Neuronal stem cell (in vitro differentiated cells): ENCODE measurements around the gene FOXL2NB.

ENCODE experiments used
- DNase-seq: peaks from one replicate; pipeline ENCODE4 v3.0.0-alpha.2; 2013; ENCODE audit warnings: low spot score
- H2AFZ ChIP-seq: one replicate; pipeline ENCODE4 v1.6.1; 2013; ENCODE audit warnings: mild to moderate bottlenecking, low read length, inconsistent platforms
- H2AK5ac ChIP-seq: 2 replicates; pipeline ENCODE4 v1.6.1; 2013; ENCODE audit warnings: low read depth, mild to moderate bottlenecking, inconsistent platforms, low read length, moderate library complexity, mixed read lengths
- H2BK120ac ChIP-seq: 2 replicates; pipeline ENCODE4 v1.6.1; 2013; ENCODE audit warnings: low read depth, mild to moderate bottlenecking, inconsistent platforms, low read length, moderate library complexity, mixed read lengths
- H2BK12ac ChIP-seq: one replicate; pipeline ENCODE4 v1.6.1; 2013; ENCODE audit warnings: low read length, inconsistent platforms
- H2BK15ac ChIP-seq: 2 replicates; pipeline ENCODE4 v1.6.1; 2013; ENCODE audit warnings: mild to moderate bottlenecking, low read length, inconsistent platforms, mixed read lengths
- H2BK5ac ChIP-seq: one replicate; pipeline ENCODE4 v1.6.1; 2013; ENCODE audit warnings: inconsistent platforms, mild to moderate bottlenecking, low read length, moderate library complexity
- H3K14ac ChIP-seq: one replicate; pipeline ENCODE4 v1.6.1; 2013; ENCODE audit warnings: low read length, inconsistent platforms
- H3K18ac ChIP-seq: 2 replicates; pipeline ENCODE4 v1.6.1; 2013; ENCODE audit warnings: low read length, inconsistent platforms
- H3K23ac ChIP-seq: 2 replicates; pipeline ENCODE4 v1.6.1; 2013; ENCODE audit warnings: low read depth, mild to moderate bottlenecking, mixed read lengths, low read length, inconsistent platforms; ENCODE audit not compliant: poor library complexity
- H3K27ac ChIP-seq: replicated peaks from 3 replicates; pipeline ENCODE4 v1.5.1; 2013; ENCODE audit warnings: low read length, inconsistent platforms
- H3K27me3 ChIP-seq, 3 experiments: 2 replicates each; pipeline ENCODE4 v1.6.1; 2013; ENCODE audit warnings: low read length in 3 of 3, mild to moderate bottlenecking in 2 of 3, inconsistent platforms in 1 of 3, low read depth in 1 of 3, mixed read lengths in 1 of 3, moderate library complexity in 1 of 3; ENCODE audit not compliant: control insufficient read depth in 3 of 3, insufficient read depth in 3 of 3
- H3K36me3 ChIP-seq, 2 donors: replicated peaks in 1 of 2; 2 replicates each; pipeline ENCODE4 v1.6.1; 2013; ENCODE audit warnings: low read length in 2 of 2; ENCODE audit not compliant: control insufficient read depth in 2 of 2, insufficient read depth in 2 of 2
- H3K4ac ChIP-seq: 2 replicates; pipeline ENCODE4 v1.6.1; 2013; ENCODE audit warnings: inconsistent platforms, mild to moderate bottlenecking, low read length, moderate library complexity
- H3K4me1 ChIP-seq, 2 donors: 1 replicate in 1 of 2; 2 replicates in 1 of 2; pipeline ENCODE4 v1.6.1; 2013; ENCODE audit warnings: low read length in 2 of 2, low read depth in 1 of 2; ENCODE audit not compliant: control insufficient read depth in 2 of 2, insufficient read depth in 1 of 2
- H3K4me2 ChIP-seq: one replicate; pipeline ENCODE4 v1.6.1; 2013; ENCODE audit warnings: mild to moderate bottlenecking, low read length, inconsistent platforms; ENCODE audit not compliant: insufficient read depth, poor library complexity, severe bottlenecking
- H3K4me3 ChIP-seq, 2 donors: 2 replicates each; pipeline ENCODE4 v1.5.1; 2013; ENCODE audit warnings: low read length in 2 of 2, mild to moderate bottlenecking in 2 of 2, inconsistent platforms in 1 of 2, moderate library complexity in 1 of 2
- H3K79me1 ChIP-seq: one replicate; pipeline ENCODE4 v1.6.1; 2013; ENCODE audit warnings: low read depth, mild to moderate bottlenecking, inconsistent platforms, low read length, moderate library complexity
- H3K9ac ChIP-seq: one replicate; pipeline ENCODE4 v1.6.1; 2013; ENCODE audit warnings: mild to moderate bottlenecking, low read depth, low read length, inconsistent platforms; ENCODE audit not compliant: poor library complexity
- H3K9me3 ChIP-seq, 2 donors: replicated peaks in 1 of 2; 2 replicates each; pipeline versions ENCODE3 to v1.6.1; 2013; ENCODE audit warnings: low read length in 2 of 2, mild to moderate bottlenecking in 2 of 2, inconsistent platforms in 1 of 2, low read depth in 1 of 2, mixed read lengths in 1 of 2, moderate library complexity in 1 of 2; ENCODE audit not compliant: control insufficient read depth in 2 of 2, insufficient read depth in 1 of 2
- H4K8ac ChIP-seq: one replicate; pipeline ENCODE4 v1.6.1; 2013; ENCODE audit warnings: low read depth, mild to moderate bottlenecking, inconsistent platforms, low read length, moderate library complexity
- H4K91ac ChIP-seq: one replicate; pipeline ENCODE4 v1.6.1; 2013; ENCODE audit warnings: low read length, low read depth, mild to moderate bottlenecking, inconsistent platforms; ENCODE audit not compliant: poor library complexity
- WGBS, 2 donors: extraction: QIAGEN DNeasy Blood & Tissue Kit; methylation state at CpG; one replicate each; pipeline ENCODE4 v1.1.7; 2013; ENCODE audit warnings: missing lambda C conversion rate in 2 of 2, mixed read lengths in 1 of 2; ENCODE audit not compliant: insufficient read length in 2 of 2, insufficient replicate concordance in 1 of 2; ENCODE audit errors: extremely low coverage in 2 of 2; 5-methylcytosine and 5-hydroxymethylcytosine counted together

FOXL2NB gene

DNA sequence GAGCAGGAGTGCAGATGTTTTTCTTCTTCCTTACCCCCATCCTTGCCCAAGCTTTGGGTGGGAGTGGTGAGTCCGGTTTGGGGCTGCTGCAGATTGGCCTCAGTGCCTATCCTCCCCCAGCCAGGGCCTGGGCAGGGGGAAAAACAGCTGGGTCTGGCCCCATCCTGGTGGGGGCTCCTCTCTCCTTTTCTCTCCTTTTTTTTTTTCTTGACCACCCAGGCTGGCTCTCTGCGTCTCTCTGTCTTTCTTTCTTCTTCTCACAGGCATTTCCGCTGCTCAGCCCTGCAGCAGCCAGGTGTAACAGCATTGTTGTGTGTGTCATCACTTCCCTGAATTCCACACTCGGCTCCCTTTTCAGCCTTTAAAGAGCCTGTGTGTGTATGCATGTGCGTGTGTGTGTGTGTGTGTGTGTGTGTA is 2.0 kb downstream of the FOXL2NB start:
- H2BK120ac ChIP-seq, result no peak overlapping the region
- DNase-seq, result no peak
- no peaks in the 10 kb centered on the region for H3K9me3 ChIP-seq
- H2BK5ac ChIP-seq, result no peak overlapping the region
- H3K79me1 ChIP-seq, result no peaks in the 10 kb centered on the region
- peaks cover 9 to 15% of the 10 kb centered on the region in 2 donors for H3K4me1 ChIP-seq
- H3K18ac ChIP-seq, result no peak overlapping the region
- no CpG with 5 or more reads among the region's 5 CpGs for WGBS, 2 donors
- H3K9ac ChIP-seq, result no peak overlapping the region
- no peak overlapping the region for H3K4me2 ChIP-seq
- no peaks in the 10 kb centered on the region for H3K36me3 ChIP-seq
- H3K4ac ChIP-seq, result no peak overlapping the region
- H2AK5ac ChIP-seq, result no peak overlapping the region
- no peak overlapping the region for H2BK15ac ChIP-seq
- H3K4me3 ChIP-seq, result no peak overlapping the region
- peak overlapping the region; percentile 95 for H2AFZ ChIP-seq
- H4K91ac ChIP-seq, result no peak overlapping the region
- H3K23ac ChIP-seq, result no peak overlapping the region
- no peak overlapping the region for H2BK12ac ChIP-seq
- no peak overlapping the region for H3K27ac ChIP-seq
- H3K27me3 ChIP-seq, result peaks cover 43 to 88% (median 84%) of the 10 kb centered on the region in 3 experiments
- no peak overlapping the region for H4K8ac ChIP-seq
- H3K14ac ChIP-seq, result no peak overlapping the region

DNA sequence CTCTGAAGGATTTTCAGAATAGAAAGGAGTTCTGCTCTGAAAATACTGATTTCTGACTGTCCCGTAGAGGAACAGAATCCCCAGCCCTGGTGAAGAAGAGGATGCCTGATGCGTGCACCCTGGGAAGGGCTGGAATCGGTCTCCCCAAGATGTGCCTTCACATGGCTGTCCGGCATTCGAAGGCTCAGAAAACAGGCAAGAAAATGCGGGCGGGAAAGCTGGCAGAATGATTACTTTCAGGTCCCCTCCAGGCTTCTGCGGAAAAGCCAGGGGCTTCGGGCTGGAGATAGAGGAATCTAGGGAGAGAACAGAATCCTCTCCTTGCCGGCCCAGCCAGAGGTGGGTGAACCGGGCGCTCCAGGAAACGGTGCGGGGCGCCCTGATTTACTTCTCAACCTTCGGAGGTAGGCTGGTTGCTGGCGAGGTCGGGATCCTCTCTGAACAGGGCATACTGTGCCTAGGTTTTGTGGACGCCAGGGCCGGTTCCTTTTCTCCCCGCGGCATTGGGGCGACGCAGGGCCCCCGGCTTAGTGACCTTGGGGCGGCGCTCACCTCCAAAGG is 2.5 kb downstream of the FOXL2NB start:
- Histone ChIP-seq H3K4ac (no peak overlapping the region), H3K79me1 (no peaks in the 10 kb centered on the region), H4K91ac (no peak overlapping the region), H4K8ac (no peak overlapping the region), H3K9me3 (no peaks in the 10 kb centered on the region), H3K14ac (peak overlapping the region; percentile 43), H3K4me1 (peaks cover 9 to 15% of the 10 kb centered on the region in 2 donors), H2BK120ac (no peak overlapping the region), H3K23ac (no peak overlapping the region), H2AFZ (peak overlapping the region; percentile 95), H3K9ac (no peak overlapping the region), H3K4me3 (peak overlapping the region in 1 of 2 donors; percentile 30), H3K27ac (no peak overlapping the region), H3K27me3 (peaks cover 40 to 83% (median 79%) of the 10 kb centered on the region in 3 experiments), H3K4me2 (peak overlapping the region; percentile 75), H2BK12ac (no peak overlapping the region), H2BK5ac (no peak overlapping the region), H2AK5ac (no peak overlapping the region), H3K18ac (peak overlapping the region; percentile 50), H2BK15ac (no peak overlapping the region), H3K36me3 (no peaks in the 10 kb centered on the region)
- no peak for DNase-seq
- no CpG with 5 or more reads among the region's 27 CpGs for WGBS, 2 donors

DNA sequence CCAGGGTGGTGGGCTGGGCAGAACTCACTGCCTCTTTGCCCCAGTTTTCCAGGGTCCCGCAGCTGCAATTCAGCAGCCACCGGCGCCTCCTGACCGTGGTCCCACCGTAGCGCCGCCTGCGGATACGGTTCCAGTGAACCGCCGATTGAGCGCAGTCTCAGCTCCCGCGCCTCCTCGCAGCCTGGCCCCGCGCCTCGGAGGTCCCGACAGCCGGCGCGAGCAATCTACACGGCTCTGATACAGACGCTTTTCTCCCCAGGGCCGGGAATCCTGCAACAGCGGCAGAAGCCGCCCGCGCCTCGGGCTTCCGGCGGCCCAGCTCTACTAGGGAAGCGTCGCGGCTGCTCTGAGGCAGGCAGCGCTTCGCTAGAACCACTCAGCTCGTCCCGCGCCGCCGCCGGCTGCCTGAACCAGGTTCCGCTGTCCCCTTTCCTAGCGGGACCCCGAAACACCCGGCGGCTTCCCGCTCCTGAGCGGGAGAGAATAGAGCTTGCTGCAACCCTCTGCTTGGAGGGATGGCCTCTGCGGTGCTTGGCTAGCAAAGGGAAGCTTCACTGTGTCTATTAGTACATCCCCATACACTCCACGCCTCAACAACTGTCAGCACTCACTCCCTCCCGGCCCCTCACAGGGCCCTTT is 3.1 kb downstream of the FOXL2NB start:
- no CpG with 5 or more reads among the region's 53 CpGs for WGBS, 2 donors
- no peaks in the 10 kb centered on the region for H3K36me3 ChIP-seq
- peak overlapping the region; percentile 30 to 37 for H3K4me3 ChIP-seq
- H3K79me1 ChIP-seq, result no peaks in the 10 kb centered on the region
- peak overlapping the region; percentile 44 for H3K9ac ChIP-seq
- no peak overlapping the region for H3K27ac ChIP-seq
- DNase-seq, result no peak
- no peak overlapping the region for H2BK12ac ChIP-seq
- peak overlapping the region; percentile 43 for H3K14ac ChIP-seq
- no peak overlapping the region for H4K8ac ChIP-seq
- no peak overlapping the region for H2BK15ac ChIP-seq
- H3K23ac ChIP-seq, result no peak overlapping the region
- no peak overlapping the region for H2BK5ac ChIP-seq
- peaks cover 9 to 15% of the 10 kb centered on the region in 2 donors for H3K4me1 ChIP-seq
- no peak overlapping the region for H2BK120ac ChIP-seq
- no peak overlapping the region for H2AK5ac ChIP-seq
- no peaks in the 10 kb centered on the region for H3K9me3 ChIP-seq
- H4K91ac ChIP-seq, result no peak overlapping the region
- peak overlapping the region; percentile 95 for H2AFZ ChIP-seq
- H3K27me3 ChIP-seq, result peaks cover 36 to 81% (median 73%) of the 10 kb centered on the region in 3 experiments
- H3K4me2 ChIP-seq, result peak overlapping the region; percentile 75
- H3K18ac ChIP-seq, result peak overlapping the region; percentile 50
- no peak overlapping the region for H3K4ac ChIP-seq

GRCh38 chr3:138950701-138951100 is 3.7 kb downstream of the FOXL2NB start:
- Histone ChIP-seq H2BK120ac (no peak overlapping the region), H3K4me1 (peaks cover 9 to 13% of the 10 kb centered on the region in 2 donors), H3K79me1 (no peaks in the 10 kb centered on the region), H3K27ac (no peak overlapping the region), H3K4me2 (peak overlapping the region; percentile 75), H2AFZ (peak overlapping the region; percentile 95), H2BK12ac (no peak overlapping the region), H2AK5ac (no peak overlapping the region), H2BK5ac (no peak overlapping the region), H3K4ac (no peak overlapping the region), H3K18ac (no peak overlapping the region), H3K36me3 (no peaks in the 10 kb centered on the region), H2BK15ac (no peak overlapping the region), H3K27me3 (peaks cover 31 to 82% (median 67%) of the 10 kb centered on the region in 3 experiments), H3K9me3 (no peaks in the 10 kb centered on the region), H3K14ac (no peak overlapping the region), H4K91ac (no peak overlapping the region), H3K9ac (peak overlapping the region; percentile 24), H4K8ac (no peak overlapping the region), H3K4me3 (no peak overlapping the region), H3K23ac (no peak overlapping the region)
- DNase-seq, result no peak
- no CpG with 5 or more reads among the region's 8 CpGs for WGBS, 2 donors
